ENCODE data around the gene DNTT. TPM values are rescaled to one million over a fixed set of nuclear protein-coding genes. Genes with fewer than 3 reads are reported as not detected.

Gene DNTT
- not detected in 2 replicates for total RNA-seq

DNA sequence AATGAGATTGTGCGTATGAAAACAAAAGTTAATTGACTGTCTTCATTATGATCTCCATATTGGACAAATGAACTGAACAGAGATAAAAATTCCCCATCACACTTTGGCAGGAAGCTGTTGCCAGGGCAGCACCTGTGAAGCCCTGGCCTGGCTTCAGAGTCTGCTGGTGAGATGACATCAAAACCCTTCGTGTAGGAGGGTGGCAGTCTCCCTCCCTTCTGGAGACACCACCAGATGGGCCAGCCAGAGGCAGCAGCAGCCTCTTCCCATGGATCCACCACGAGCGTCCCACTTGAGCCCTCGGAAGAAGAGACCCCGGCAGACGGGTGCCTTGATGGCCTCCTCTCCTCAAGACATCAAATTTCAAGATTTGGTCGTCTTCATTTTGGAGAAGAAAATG, at the start of gene DNTT:
DNTT (plus strand) TSS at position 205 of the 400 bp plus-strand sequence; CDS start at position 269, 64 bp downstream.

DNA sequence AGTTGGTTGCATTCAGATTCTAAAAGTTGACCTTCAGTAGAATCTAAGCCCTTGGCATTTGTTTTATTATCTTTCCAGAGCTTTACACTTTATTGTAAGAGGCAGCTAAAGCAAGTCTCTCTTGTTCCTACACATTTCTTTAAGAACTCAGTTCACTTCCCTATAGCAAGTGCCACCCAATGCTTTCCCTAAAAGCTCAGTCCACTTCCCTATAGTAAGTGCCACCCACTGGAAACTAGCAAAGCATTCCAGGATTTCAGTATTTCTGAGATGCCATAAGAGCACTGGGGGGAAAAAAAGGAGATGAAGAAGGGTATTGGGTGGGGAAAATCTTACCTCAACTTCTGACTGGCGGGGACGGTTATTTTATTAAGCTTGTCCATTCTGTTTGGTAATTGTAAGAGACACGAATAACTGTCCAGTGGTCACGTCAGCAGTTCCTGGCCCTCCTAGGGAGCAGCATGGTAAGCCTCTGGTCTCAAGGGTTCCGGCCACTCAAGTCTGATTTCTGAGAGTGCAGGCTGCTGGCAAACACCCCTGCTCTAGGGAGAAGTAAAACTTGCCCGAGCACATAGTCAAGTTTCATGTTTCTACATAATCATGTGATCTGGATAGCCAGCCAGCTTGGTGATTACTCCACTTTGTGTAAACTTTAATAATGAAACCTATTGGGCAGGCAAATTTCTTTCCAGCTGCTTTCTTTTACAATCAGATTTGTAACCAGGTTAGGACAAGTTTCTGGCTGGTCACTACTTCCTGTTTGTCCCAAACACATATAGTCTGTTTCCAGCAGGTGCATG, 33.0 kb upstream of the DNTT start, which contains the start of gene BLNK:
BLNK (minus strand) TSS at position 554 of the 800 bp plus-strand sequence; CDS start at position 383, 171 bp downstream.

DNA sequence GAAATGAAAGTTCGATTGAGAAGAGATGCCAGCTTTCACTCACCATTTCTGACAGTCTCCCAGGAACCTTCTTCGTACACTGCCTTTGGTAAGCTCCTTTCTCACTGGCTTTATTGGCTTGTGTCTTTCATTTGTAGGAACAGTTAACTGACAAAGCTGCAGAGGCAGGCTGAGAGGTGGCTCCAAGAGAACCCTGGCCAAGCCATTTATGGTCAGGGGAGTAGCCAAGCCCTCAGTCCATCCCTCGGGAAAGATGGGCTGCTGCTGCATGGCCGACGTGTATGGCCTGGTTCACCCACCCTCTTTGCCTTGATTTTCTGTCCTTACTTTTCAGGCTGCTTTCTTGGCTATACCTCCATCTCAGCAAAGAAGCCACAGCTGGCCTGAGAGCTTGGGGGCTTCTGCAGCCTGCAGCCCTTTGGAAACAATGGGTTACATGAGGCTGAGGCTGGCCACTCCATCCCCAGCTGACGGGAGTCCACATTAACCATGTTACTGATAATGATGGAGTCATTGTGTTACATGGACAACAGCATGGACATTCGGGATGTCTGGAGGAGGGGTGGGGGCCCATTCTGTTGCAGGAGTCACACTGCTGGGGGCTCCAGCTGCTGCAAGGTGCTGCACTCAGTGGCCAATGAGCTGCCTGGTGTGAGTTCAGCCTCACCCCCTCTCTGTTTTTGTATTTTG, 54.8 kb downstream of the DNTT start, which contains the start of gene OPALIN:
OPALIN (minus strand) TSS at position 152 of the 690 bp plus-strand sequence; CDS start at position 46, 106 bp downstream.

Other genes starting within 250 kb of the DNTT start
- 10.3 and 16.2 TPM in 2 replicates for gene ZNF518A, start 174.1 kb upstream of the DNTT start, total RNA-seq
- not detected in 2 replicates for gene BLNK, start 32.9 kb upstream of the DNTT start, total RNA-seq
- not detected in 2 replicates for gene OPALIN, start 54.6 kb downstream of the DNTT start, total RNA-seq
- not detected in 2 replicates for gene TLL2, start 209.5 kb downstream of the DNTT start, total RNA-seq